SH-SY5Y (cell line): ENCODE data around the gene DUSP16.

ENCODE experiments used
- GATA2 ChIP-seq: IDR thresholded peaks from 2 replicates; pipeline ENCODE4 v1.6.1; 2011; ENCODE audit warnings: mild to moderate bottlenecking, low read depth, low read length
- GATA3 ChIP-seq: IDR thresholded peaks from 2 replicates; pipeline ENCODE4 v1.6.1; 2011; ENCODE audit warnings: low read depth, mild to moderate bottlenecking, low read length, moderate library complexity

The DUSP16 gene

GRCh38 chr12:12465522-12465921, 97.1 kb downstream of the DUSP16 start:
- TF ChIP-seq GATA3 (no peak), GATA2 (no peak)

- TF ChIP-seq GATA3 (no peak), GATA2 (no peak)
Observed at GRCh38 chr12:12461923-12462315, 100.7 kb downstream of the DUSP16 start.

GRCh38 chr12:12460935-12461922, 101.4 kb downstream of the DUSP16 start:
- TF ChIP-seq GATA3 (no peak), GATA2 (no peak)

- no peak for TF ChIP-seq GATA3
- TF ChIP-seq GATA2 = no peak
Observed at GRCh38 chr12:12456637-12457036, 106.0 kb downstream of the DUSP16 start.

- TF ChIP-seq GATA3 (no peak), GATA2 (no peak)
Observed at GRCh38 chr12:12454315-12454714, 108.3 kb downstream of the DUSP16 start.

GRCh38 chr12:12453635-12454034, 109.0 kb downstream of the DUSP16 start:
- TF ChIP-seq GATA3 (no peak), GATA2 (no peak)

- TF ChIP-seq GATA2 = no peak
- no peak for TF ChIP-seq GATA3
Observed at GRCh38 chr12:12452326-12452902, 110.2 kb downstream of the DUSP16 start.

GRCh38 chr12:12451098-12451497, 111.6 kb downstream of the DUSP16 start:
- TF ChIP-seq GATA2 (no peak), GATA3 (no peak)

- no peak for TF ChIP-seq GATA3
- TF ChIP-seq GATA2 = no peak
Observed at GRCh38 chr12:12450043-12450471, 112.6 kb downstream of the DUSP16 start.

GRCh38 chr12:12449533-12450025, 113.1 kb downstream of the DUSP16 start:
- TF ChIP-seq GATA3 = no peak
- no peak for TF ChIP-seq GATA2

GRCh38 chr12:12447837-12448236, 114.8 kb downstream of the DUSP16 start:
- TF ChIP-seq GATA3 = no peak
- TF ChIP-seq GATA2 = no peak

- TF ChIP-seq GATA2 (no peak), GATA3 (no peak)
Observed at GRCh38 chr12:12447236-12447635, 115.4 kb downstream of the DUSP16 start.

GRCh38 chr12:12446786-12447185, 115.9 kb downstream of the DUSP16 start:
- TF ChIP-seq GATA2 (no peak), GATA3 (no peak)

GRCh38 chr12:12445882-12446181, 116.8 kb downstream of the DUSP16 start:
- TF ChIP-seq GATA3 (no peak), GATA2 (no peak)
